ENCODE results near the gene ZDHHC19.
"Not testable (repeated sequence)": the region's sequence is repeated elsewhere in the genome, so short reads cannot be mapped to it uniquely, and the experiment has no call there.

Gene ZDHHC19

DNA sequence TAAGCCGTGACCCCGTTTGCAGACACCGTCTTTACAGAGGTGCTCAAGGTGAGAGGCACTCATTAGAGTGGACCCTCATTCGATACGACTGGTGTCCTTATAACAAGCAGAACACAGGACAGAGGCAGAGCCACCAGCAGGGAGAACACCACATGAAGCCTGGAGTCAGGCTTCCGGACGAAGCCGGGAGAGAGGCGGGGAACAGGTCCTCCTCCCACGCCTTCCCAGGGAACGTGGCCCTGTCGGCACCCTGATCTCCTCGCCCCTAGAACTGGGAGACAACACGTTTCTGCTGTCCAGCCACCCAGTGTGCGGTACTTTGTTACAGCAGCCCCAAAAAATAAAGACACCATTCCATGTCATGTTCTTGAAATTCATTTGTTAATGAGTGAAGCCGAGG is 33.6 kb downstream of the ZDHHC19 start:
- no peak for DNase-seq

- peak; percentile 44 to 67 for DNase-seq
Measured at GRCh38 chr3:196175722-196176121, 35.5 kb downstream of the ZDHHC19 start.

- DNase-seq, result no peak
Measured at GRCh38 chr3:196175116-196175625, 36.0 kb downstream of the ZDHHC19 start.

- no peak for DNase-seq
Measured at GRCh38 chr3:196174652-196175051, 36.5 kb downstream of the ZDHHC19 start.

DNA sequence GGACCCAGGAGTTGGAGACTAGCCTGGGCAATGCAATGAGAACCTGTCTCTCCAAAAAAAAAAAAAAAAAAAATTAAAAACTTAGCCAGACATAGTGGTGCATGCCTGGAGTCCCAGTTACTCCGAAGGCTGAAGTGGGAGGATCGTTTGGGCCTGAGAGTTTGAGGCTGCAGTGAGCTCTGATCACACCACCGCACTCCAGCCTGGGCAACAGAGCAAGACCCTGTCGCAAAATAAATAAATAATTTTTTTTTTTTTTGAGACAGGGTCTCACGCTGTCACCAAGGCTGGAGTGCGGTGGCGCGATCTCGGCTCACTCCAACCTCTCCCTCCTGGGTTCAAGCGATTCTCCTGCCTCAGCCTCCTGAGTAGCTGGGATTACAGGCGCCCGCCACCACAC is 40.9 kb downstream of the ZDHHC19 start:
- not testable (repeated sequence) for DNase-seq

DNA sequence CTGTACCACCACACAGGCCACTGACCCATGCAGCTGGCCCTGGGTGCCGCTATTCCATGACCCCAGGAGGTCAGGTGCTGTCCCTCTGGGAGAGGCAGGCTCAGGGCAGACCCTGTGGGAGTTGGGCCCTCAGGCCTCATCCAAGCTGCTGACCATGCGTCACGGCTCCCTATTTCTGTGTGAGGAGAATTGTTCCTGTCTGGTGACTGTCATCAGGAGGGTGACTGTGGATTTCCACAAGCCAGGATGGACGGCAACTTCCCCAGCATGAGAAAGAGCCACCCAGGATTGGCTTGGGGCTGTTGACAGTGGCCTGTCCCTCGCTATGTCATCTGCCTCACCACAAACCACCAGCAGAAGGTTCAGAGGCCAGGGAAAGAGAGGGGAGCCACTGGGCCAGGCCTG is 41.4 kb downstream of the ZDHHC19 start:
- peak; percentile 97 to 99 for DNase-seq

- no peak for DNase-seq
Measured at GRCh38 chr3:196168808-196169391, 42.3 kb downstream of the ZDHHC19 start.

DNA sequence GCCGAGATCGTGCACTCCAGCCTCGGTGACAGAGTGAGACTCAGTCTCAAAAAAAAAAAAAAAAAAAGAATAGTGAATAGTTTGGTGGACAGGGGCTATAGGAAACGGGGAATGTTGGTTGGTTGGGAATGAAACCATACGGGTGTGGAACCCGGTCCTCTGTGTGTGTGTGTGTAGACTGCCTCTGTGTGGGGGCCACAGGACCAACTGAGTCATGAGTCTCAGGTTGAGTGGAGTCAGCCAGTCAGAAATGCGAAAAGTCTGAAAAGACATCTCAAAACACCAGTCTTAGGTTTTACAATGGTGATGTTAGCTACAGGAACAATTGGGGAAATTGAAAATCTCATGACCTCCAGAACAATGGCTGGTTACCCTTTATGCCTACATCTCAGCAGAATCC is 44.5 kb downstream of the ZDHHC19 start:
- peak; percentile 34 to 50 for DNase-seq

DNA sequence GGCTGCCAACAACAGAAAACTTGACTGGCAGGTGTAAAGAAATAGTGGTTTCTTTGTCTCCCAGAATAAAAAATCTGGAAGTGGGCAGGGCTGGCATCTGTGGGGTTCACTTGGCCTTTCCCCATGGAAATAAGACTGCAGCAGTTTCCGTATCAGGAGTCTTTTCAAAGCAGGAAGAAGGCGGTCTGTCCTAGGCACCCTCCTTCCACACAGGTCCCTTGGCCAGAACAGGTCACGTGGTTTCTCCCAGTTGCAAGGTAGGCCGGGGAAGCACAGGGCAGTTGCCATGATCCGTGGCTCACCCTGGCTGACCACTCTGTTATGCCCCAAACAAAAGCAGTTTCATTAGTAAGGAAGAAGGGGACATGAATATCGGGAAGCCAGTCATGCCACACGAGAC is 45.4 kb downstream of the ZDHHC19 start:
- DNase-seq, result peak in 1 of 2 donors; percentile 57

DNA sequence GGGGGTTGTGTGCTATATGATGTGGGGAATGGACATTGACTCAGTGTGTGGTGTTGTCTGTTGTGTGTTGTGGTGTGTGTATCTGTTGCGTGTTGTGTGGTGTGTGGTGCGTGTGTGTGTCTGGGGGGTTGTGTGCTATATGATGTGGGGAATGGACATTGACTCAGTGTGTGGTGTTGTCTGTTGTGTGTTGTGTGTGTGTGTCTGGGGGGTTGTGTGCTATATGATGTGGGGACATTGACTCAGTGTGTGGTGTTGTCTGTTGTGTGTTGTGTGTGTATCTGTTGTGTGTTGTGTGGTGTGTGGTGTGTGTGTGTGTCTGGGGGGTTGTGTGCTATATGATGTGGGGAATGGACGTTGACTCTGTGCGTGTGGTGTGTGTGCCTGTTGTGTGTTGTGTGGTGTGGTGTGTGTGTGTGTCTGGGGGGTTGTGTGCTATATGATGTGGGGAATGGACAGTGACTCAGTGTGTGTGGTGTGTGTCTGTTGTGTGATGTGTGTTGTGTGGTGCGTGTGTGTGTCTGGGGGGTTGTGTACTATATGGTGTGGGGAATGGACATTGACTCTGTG is 46.1 kb downstream of the ZDHHC19 start:
- DNase-seq, result peak in 1 of 2 donors; percentile 47

DNA sequence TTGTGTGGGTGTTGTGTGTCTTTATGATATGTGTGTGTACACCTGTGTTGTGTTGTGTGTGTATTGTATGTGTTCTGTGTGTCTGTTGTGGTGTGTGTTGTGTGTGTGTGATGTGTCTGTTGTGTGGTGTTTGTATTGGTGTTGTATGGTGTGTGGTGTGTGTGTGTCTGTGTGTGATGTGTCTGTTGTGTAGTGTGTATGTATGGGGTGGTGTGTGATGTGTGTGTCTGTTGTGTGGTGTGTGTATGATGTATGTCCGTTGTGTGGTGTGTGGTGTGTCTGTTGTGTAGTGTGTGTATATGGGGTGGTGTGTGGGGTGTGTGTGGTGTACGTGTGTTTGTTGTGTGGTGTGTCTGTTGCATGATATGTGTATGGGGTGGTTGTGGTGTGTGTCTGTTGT is 46.6 kb downstream of the ZDHHC19 start:
- DNase-seq, result peak in 1 of 2 donors; percentile 33

- peak; percentile 83 to 98 for DNase-seq
Measured at GRCh38 chr3:196163666-196164493, 47.3 kb downstream of the ZDHHC19 start.

GRCh38 chr3:196163212-196163611 is 48.0 kb downstream of the ZDHHC19 start:
- DNase-seq, result no peak

GRCh38 chr3:196162679-196163078 is 48.5 kb downstream of the ZDHHC19 start:
- DNase-seq, result no peak

DNA sequence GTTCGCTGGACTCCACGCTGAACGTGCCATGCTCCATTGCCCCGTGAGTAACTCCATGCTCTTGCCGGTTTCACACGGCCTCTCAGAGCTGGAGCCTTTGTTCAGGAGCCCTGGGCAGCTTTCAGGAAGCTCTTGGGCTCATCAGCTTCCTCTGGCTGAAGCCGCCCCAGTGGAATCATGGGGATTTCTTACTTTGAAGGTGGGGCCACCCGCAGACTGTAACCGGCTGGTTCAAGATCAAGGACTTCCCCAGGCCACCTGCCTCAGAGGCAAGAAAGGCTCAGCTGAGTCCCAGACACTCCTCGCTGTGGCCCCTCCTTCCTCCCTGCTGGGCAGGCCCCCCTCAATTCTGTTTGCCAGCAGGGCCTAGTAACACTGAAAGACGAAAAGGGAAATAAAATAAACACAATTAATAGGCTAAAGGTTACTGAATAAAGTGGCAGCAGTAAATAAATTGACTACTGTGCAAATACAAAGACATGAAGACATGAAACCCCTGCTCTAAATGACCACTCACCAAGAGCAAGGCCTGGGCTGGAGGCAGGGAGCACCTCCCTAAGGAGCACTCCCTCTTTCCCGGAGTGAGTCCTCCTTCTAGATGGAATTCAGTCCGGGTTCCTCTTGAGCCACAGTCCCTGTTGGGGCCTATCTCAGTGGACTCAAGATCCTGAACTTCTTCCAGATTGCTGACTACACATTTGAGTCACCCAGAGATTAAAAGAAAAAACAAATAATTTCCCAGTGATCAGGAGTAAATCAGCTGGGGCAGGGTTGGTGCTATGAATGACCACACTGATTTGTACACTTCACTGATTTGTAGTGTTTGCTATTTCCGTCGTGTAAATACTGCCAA is 51.0 kb downstream of the ZDHHC19 start:
- DNase-seq, result peak; percentile 62 to 87

DNA sequence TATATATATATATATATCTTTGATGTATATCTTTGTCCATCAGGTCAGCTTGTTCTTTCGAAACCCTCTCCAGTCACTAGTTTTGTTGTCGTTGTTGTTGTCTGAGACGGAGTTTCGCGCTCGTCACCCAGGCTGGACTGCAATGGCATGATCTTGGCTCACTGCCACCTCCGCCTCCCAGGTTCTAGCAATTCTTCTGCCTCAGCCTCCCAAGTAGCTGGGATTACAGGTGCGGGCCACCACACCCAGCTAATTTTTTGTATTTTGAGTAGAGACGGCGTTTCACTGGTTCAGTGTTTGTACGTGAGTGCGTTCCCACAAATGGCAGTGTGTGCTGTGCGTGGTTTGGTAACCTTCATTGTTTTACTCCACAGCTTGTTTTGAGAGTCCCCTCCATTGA is 51.7 kb downstream of the ZDHHC19 start:
- DNase-seq, result no peak

DNA sequence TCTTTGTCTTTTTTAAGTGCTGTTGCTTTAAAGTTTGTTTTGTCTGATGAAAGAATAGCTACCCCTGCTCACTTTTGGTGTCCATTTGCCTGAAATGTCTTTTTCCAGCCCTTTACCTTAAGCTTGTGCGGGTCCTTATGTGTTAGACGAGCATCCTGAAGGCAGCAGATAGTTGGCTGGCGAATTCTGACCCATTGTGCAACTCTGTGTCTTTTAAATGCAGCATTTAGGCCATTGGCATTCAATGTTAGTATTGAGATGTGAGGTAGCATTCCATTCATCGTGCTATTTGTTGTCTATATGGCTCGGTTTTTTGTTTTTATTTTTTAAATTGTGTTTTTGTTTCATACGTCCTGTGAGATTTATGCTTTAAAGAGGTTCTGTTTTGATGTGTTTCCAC is 55.0 kb downstream of the ZDHHC19 start:
- no peak for DNase-seq

- DNase-seq, result no peak
Measured at GRCh38 chr3:196150481-196150880, 60.7 kb downstream of the ZDHHC19 start.

- peak; percentile 79 to 93 for DNase-seq
Measured at GRCh38 chr3:196149831-196150301, 61.3 kb downstream of the ZDHHC19 start.

DNA sequence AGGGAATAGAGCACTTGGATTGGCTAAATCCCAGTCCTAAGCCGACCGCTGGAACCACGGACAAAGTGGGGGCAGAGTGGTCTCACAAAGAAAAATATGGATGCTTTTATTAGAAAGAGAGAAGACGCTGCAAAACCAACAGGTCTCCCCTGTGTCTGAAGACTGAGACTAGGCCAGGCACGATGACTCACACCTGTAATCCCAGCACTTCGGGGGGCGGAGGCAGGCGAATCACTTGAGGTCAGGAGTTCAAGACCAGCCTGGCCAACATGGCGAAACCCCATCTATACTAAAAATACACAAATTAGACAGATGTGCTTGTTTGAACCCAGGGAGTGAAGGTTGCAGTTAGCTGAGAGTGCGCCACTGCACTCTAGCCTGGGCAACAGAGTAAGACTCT is 61.8 kb downstream of the ZDHHC19 start:
- peak in 1 of 2 donors; percentile 33 for DNase-seq

Data from inflammatory macrophage (primary cell).